ENCODE results near the gene FAM107B.

GRCh38 chr10:14554091-14554490 is 220.6 kb downstream of the FAM107B start:
- TF ChIP-seq CTCF (IDR thresholded peaks at IDR 0.05) = no peak
- TF ChIP-seq POLR2A (IDR thresholded peaks at IDR 0.05) = no peak

All from uterus (tissue), 2 donors.